Astrocyte of the spinal cord (primary cell): ENCODE measurements around the gene AGO3.

Experiments used
- DNase-seq: peaks from one replicate; pipeline ENCODE4 v3.0.0; 2011; ENCODE audit warnings: low read depth, low spot score
- H3K4me3 ChIP-seq: 2 replicates; pipeline ENCODE4 v1.5.1; 2011; ENCODE audit warnings: low read depth, mild to moderate bottlenecking, low read length, moderate library complexity
- CTCF ChIP-seq: IDR thresholded peaks from 2 replicates; pipeline ENCODE4 v1.5.1; 2012; ENCODE audit warnings: low read depth, mild to moderate bottlenecking, low read length, inconsistent platforms
- in situ Hi-C: cut with HindIII; loops from 2 replicates; pipeline ENCODE4 v1.10.0; 2017; ENCODE audit warnings: low sequenced_read_pairs

Gene AGO3

GRCh38 chr1:36092166-36092797 lies 161.4 kb downstream of the AGO3 start:
- in situ Hi-C loops, result no loop called here
- H3K4me3 ChIP-seq, result no peak overlapping the region
- DNase-seq, result no peak
- no peak for TF ChIP-seq CTCF

GRCh38 chr1:36092798-36093185 lies 161.9 kb downstream of the AGO3 start:
- no peak for TF ChIP-seq CTCF
- in situ Hi-C loops, result no loop called here
- no peak overlapping the region for H3K4me3 ChIP-seq
- DNase-seq, result no peak

GRCh38 chr1:36093226-36093625 lies 162.3 kb downstream of the AGO3 start:
- no peak overlapping the region for H3K4me3 ChIP-seq
- in situ Hi-C loops, result no loop called here
- TF ChIP-seq CTCF, result no peak
- DNase-seq, result no peak

GRCh38 chr1:36093929-36094328 lies 163.0 kb downstream of the AGO3 start:
- in situ Hi-C loops, result no loop called here
- no peak for TF ChIP-seq CTCF
- no peak for DNase-seq
- no peak overlapping the region for H3K4me3 ChIP-seq

- no peak for DNase-seq
- no peak for TF ChIP-seq CTCF
- in situ Hi-C loops, result no loop called here
- no peak overlapping the region for H3K4me3 ChIP-seq
Observed at GRCh38 chr1:36094621-36095061, 163.7 kb downstream of the AGO3 start.

- H3K4me3 ChIP-seq, result no peak overlapping the region
- in situ Hi-C loops, result no loop called here
- no peak for TF ChIP-seq CTCF
Observed at GRCh38 chr1:36095760-36096405, 165.0 kb downstream of the AGO3 start.

More at GRCh38 chr1:36095760-36096405, 165.0 kb downstream of the AGO3 start:
- no peak for DNase-seq
